OCI-LY7 (cell line): ENCODE data around the gene AHR.

ENCODE experiments used
- EZH2phosphoT487 ChIP-seq: fragments of 200-600 bp; sonication (generic); IDR thresholded peaks from 2 replicates; pipeline ENCODE4 v1.6.1; 2018; ENCODE audit warnings: low read depth, borderline replicate concordance, mild to moderate bottlenecking, mixed run types, antibody characterized with exemption, low read length, moderate library complexity, mixed read lengths
- TF ChIP-seq, protein P1 (sequence below): fragments of 200-600 bp; sonication (generic); conservative IDR thresholded peaks from 2 replicates; pipeline ENCODE4 v1.5.1; 2014; ENCODE audit warnings: mild to moderate bottlenecking, antibody characterized with exemption, low read length, moderate library complexity, mixed read lengths

DNA sequence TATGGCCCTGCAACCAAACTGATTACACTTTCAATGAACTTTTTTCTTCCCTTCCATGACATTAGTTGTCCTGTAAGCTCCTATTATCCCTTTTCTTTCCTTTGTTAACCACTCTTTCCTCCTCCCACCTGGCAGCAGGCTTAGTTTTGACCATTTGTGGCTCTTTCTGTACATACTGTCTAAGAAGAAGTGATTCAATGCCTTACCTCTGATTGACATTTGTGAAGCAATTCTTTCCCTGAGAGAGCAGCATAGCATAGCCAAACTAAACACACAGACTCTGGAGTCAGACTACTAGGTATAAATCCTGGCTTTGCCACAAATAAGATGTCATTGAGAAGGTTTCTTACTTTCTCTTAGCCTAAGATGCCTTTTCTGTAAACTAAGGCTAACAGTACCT, 48.9 kb downstream of the AHR start:
- TF ChIP-seq, protein P1, sequence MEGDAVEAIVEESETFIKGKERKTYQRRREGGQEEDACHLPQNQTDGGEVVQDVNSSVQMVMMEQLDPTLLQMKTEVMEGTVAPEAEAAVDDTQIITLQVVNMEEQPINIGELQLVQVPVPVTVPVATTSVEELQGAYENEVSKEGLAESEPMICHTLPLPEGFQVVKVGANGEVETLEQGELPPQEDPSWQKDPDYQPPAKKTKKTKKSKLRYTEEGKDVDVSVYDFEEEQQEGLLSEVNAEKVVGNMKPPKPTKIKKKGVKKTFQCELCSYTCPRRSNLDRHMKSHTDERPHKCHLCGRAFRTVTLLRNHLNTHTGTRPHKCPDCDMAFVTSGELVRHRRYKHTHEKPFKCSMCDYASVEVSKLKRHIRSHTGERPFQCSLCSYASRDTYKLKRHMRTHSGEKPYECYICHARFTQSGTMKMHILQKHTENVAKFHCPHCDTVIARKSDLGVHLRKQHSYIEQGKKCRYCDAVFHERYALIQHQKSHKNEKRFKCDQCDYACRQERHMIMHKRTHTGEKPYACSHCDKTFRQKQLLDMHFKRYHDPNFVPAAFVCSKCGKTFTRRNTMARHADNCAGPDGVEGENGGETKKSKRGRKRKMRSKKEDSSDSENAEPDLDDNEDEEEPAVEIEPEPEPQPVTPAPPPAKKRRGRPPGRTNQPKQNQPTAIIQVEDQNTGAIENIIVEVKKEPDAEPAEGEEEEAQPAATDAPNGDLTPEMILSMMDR = no peak
- no peak for TF ChIP-seq EZH2phosphoT487
